GM19099 (cell line): ENCODE data around the gene ZNF385D.

Experiments
- POLR2A ChIP-seq: IDR thresholded peaks from 3 replicates; pipeline ENCODE4 v1.6.1; 2011; ENCODE audit warnings: low read depth; ENCODE audit not compliant: insufficient read length; ENCODE audit errors: extremely low read depth

ZNF385D gene

GRCh38 chr3:21664996-21665395 is 86.0 kb downstream of the ZNF385D start:
- no peak for TF ChIP-seq POLR2A

- no peak for TF ChIP-seq POLR2A
These were observed 88.6 kb downstream of the ZNF385D start for GRCh38 chr3:21662403-21662802.

GRCh38 chr3:21654662-21655061 is 96.3 kb downstream of the ZNF385D start:
- no peak for TF ChIP-seq POLR2A

- no peak for TF ChIP-seq POLR2A
These were observed 96.8 kb downstream of the ZNF385D start for GRCh38 chr3:21654241-21654640.

GRCh38 chr3:21649519-21649918 is 101.5 kb downstream of the ZNF385D start:
- no peak for TF ChIP-seq POLR2A

GRCh38 chr3:21647961-21648360 is 103.0 kb downstream of the ZNF385D start:
- no peak for TF ChIP-seq POLR2A

- no peak for TF ChIP-seq POLR2A
These were observed 105.7 kb downstream of the ZNF385D start for GRCh38 chr3:21645121-21645897.

- no peak for TF ChIP-seq POLR2A
These were observed 106.7 kb downstream of the ZNF385D start for GRCh38 chr3:21644268-21644667.

- no peak for TF ChIP-seq POLR2A
These were observed 107.3 kb downstream of the ZNF385D start for GRCh38 chr3:21643752-21644151.

GRCh38 chr3:21642433-21642832 is 108.6 kb downstream of the ZNF385D start:
- TF ChIP-seq POLR2A: no peak

- TF ChIP-seq POLR2A: no peak
These were observed 109.1 kb downstream of the ZNF385D start for GRCh38 chr3:21641959-21642358.

- no peak for TF ChIP-seq POLR2A
These were observed 112.5 kb downstream of the ZNF385D start for GRCh38 chr3:21638488-21638887.

- TF ChIP-seq POLR2A: no peak
These were observed 116.9 kb downstream of the ZNF385D start for GRCh38 chr3:21634112-21634511.

- TF ChIP-seq POLR2A: no peak
These were observed 126.5 kb downstream of the ZNF385D start for GRCh38 chr3:21624524-21624923.

- TF ChIP-seq POLR2A: no peak
These were observed 129.8 kb downstream of the ZNF385D start for GRCh38 chr3:21621181-21621651.

- no peak for TF ChIP-seq POLR2A
These were observed 130.4 kb downstream of the ZNF385D start for GRCh38 chr3:21620511-21621155.

GRCh38 chr3:21618695-21619094 is 132.3 kb downstream of the ZNF385D start:
- no peak for TF ChIP-seq POLR2A

- no peak for TF ChIP-seq POLR2A
These were observed 137.5 kb downstream of the ZNF385D start for GRCh38 chr3:21613372-21614070.
